Middle frontal gyrus (tissue), 1 donor: ENCODE data around the gene LENG9.

Experiments
- DNase-seq: peaks from one replicate; pipeline ENCODE4 v3.0.0-alpha.2; 2015; ENCODE audit warnings: low spot score; ENCODE audit errors: extremely low spot score

LENG9 gene

GRCh38 chr19:54422136-54422535 is 41.4 kb downstream of the LENG9 start:
- DNase-seq, result no peak

- DNase-seq, result no peak
Observed at GRCh38 chr19:54421521-54421920, 42.1 kb downstream of the LENG9 start.

- no peak for DNase-seq
Observed at GRCh38 chr19:54421169-54421516, 42.4 kb downstream of the LENG9 start.

- peak; percentile 88 for DNase-seq
Observed at GRCh38 chr19:54420383-54421168, 43.0 kb downstream of the LENG9 start.

- no peak for DNase-seq
Observed at GRCh38 chr19:54420068-54420382, 43.6 kb downstream of the LENG9 start.

- no peak for DNase-seq
Observed at GRCh38 chr19:54418930-54419800, 44.4 kb downstream of the LENG9 start.

- DNase-seq, result no peak
Observed at GRCh38 chr19:54418030-54418929, 45.3 kb downstream of the LENG9 start.

GRCh38 chr19:54416695-54417491 is 46.7 kb downstream of the LENG9 start:
- no peak for DNase-seq

GRCh38 chr19:54415901-54416673 is 47.5 kb downstream of the LENG9 start:
- no peak for DNase-seq

GRCh38 chr19:54415208-54415900 is 48.2 kb downstream of the LENG9 start, which contains the start of gene TTYH1:
TSS of gene TTYH1 (plus strand) at chr19:54415464. CDS start at chr19:54415553, 89 bp downstream.
- no peak for DNase-seq

GRCh38 chr19:54414156-54414555 is 49.4 kb downstream of the LENG9 start:
- DNase-seq, result no peak

GRCh38 chr19:54412877-54413276 is 50.7 kb downstream of the LENG9 start:
- DNase-seq, result no peak
